Measurements from ENCODE around the gene NOS1AP.
A peak's percentile ranks its signal among the peaks of the same experiment; 100 is the strongest.

NOS1AP gene

DNA sequence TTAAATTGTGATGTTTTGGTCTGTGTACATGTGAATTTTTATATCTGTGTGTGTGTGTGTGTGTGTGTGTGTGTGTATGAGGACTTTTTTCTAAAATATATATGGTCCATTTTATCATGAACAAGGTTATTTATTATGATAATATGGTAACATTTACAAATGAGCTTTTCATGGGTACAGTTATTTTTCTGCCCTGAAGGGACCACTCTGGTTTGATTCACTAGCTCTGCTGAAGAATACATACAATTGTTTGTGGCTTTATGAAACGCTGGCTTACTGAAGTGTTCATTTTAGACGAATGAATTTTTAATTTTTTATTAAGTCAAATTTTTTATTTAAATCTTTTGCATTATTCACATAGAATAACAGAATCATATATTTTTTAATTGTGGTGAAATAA lies 235.2 kb downstream of the NOS1AP start:
- no peak for DNase-seq

DNA sequence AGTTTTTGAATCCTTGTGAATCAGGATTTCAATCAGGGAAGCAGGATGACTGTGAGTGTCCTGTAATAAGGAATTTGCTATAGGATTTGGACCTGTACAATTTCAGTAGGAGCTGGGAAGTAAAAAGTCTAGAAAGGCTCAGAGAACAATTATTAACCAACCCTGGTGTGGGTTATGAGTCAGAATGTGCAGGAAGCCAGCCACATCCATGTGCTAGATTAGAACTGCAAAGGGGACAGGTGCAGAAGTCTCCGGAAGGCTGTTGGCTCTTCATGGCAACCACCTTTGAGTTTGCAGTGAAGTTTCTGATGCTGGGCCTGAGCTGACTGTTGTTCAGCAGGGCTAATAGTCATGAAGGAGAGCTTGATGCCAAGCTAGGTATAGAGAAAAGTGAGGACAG lies 236.5 kb downstream of the NOS1AP start:
- no peak for DNase-seq

DNA sequence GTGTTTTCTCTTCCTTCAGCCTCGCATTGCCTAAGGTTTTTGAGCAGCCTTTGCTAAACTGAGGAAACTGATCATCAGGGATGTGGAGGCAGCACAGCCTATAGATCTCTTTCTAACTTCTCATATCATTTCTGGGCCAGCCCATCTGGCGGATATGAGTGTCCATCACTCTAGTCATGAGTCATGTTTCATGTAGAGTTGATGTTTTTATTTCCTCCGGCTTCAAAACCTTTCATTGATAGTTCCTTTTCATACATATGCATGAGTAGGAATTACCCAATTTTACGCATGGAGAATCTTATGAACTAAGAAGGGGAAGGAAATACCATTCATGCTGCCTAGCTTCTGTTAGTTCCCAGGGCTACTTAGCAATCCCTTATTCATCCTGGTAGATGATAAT lies 240.8 kb downstream of the NOS1AP start:
- DNase-seq: peak; percentile 80 to 82

DNA sequence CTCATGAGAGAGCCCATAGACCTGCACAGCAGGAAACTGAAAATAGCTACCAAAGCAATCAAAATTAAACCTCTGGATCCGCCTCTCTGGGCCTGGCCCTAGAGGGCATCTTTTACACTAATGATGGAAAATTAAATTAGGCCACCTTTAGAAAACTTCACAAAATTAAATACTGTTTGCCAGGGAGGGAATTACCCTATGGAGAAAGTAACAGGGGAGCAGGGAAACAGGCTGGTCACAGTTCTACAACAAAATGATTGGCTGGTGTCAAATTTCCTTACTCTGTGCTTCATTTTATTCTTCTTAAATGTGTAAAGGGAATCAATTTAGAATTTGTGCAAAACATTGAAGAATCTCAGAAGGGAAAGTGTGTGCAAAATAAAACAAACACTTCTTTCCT lies 244.7 kb downstream of the NOS1AP start:
- DNase-seq: no peak

DNA sequence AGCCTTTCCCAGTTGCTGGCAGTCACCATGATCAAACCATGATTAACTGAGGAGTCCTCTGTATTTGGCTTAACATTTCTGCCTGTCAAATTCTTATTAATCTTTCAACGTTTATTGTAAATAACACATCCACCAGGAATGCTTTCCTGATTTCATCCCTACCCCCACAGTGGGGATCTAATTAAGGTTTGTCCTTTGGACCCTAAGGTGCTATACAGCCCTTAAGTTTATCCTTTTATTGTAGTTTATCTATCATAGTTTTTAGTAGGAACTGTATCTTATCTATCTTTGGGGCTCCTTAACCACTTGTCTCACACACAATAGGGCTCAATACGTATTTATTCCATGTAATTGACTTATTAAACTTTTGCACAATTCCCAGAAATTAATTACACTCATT lies 246.2 kb downstream of the NOS1AP start:
- no peak for DNase-seq

DNA sequence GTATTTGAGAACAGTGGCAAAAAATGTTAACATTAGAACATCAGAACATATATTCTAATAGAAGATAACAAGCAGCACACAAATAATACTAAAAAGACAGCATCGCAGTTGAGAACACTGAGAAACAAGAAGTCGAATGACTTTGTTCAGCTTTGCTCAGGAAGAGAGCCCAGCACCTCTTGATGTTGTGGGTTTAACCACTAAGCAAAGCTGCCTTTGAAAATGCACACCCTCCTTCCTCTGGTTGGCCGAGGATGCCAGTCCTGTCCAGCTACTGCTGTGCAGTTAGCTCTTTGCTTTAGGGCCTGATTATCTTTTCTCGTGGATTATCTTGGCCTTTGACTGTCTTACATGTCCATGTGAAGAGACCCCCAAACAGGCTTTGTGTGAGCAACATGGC lies 246.7 kb downstream of the NOS1AP start:
- DNase-seq: no peak

DNA sequence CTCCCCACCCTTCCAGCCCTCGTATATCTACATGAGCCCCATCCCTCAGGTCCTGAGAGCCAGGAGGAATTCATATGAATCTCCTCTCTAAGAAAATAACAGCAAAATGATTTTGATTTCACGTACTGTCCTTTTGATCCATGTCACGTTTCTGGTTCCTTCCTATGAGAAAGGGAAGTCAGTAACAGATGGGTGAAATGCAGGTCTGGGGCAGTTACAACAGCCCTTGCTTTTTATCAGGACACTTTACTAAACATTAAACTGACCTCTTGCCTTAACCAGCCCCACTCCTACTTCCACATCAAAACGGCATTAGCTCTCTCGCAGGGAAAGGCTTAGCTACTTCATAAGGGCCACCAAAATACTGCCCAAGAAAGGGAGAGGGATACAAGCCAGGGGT lies 248.1 kb downstream of the NOS1AP start:
- DNase-seq: no peak

DNA sequence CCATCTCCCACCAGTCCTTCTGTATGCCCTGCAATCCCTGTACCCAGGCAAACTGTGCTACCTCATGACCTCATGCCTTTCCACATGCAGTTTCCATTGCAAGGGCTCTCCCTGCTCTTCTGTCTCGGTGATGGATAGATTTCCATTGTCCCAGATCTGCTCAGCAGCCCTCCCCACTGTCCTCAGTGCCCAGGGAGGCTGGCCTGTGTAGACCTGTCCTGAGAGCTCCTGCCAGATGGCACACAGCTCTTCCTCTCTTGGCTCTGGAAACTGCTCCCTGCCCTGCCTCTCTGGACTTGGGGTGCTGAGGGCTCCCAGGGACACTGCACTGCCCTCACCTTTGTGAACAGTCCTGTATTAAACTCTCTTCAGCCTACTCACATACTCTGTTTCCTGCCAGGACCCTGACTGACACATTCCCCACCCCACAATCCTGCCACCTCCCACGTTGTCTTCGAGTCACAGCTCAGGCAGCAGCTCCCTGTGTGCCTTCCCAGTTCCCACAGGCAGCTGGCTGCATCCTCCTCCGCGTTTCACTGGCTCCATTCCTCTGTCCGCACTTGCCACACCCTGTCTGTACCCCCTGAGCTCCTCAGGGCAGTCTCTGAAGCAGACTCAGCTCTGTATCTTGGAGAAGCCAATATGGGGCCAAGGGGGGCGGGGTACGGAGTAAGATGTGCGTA lies 250.1 kb downstream of the NOS1AP start:
- no peak for DNase-seq

DNA sequence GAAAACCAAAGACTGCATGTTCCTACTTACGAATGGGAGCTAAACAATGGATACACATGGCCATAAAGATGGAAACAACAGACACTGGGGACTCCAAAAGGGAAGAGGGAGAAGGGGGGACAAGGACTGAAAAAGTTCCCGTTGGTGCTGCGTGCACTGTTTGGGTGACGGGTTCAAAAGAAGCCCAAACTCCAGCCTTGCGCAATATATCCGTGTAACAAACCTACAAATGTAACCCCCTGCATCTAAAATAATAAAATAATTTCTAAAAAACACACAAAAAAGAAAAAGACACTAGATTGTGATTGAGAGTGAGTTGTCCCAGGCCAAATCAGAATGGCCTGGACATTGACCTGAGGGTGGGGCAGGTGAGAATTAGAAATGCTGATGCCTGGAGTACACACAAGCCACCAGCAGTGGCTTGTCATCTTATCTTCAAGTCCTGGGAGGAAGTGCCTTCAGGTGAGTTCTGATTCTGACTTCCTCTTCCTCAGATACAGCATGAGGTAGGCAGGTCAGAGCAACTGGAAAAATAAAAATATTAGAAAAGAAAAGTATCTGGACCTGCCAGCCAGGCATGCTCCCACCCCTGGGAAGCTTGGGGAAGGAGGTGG lies 252.4 kb downstream of the NOS1AP start:
- no peak for DNase-seq

DNA sequence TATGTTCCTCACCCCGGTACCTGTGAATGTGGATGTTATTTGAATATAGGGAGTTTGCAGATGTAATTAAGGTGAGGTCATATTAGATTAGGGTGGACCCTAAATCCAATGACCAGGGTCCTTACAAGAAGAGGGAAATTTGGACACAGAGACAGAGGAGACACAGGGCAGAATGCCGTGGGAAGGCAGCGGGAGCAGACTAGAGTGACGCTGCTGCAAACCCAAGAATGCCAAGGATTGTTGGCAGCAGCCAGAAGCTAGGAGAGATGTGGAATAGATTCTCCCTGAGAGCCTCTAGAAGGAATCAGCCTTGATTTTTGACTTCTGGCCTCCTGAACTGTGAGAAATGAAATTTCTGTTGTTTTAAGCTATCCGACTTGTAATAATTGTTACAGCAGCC lies 253.5 kb downstream of the NOS1AP start:
- no peak for DNase-seq

DNA sequence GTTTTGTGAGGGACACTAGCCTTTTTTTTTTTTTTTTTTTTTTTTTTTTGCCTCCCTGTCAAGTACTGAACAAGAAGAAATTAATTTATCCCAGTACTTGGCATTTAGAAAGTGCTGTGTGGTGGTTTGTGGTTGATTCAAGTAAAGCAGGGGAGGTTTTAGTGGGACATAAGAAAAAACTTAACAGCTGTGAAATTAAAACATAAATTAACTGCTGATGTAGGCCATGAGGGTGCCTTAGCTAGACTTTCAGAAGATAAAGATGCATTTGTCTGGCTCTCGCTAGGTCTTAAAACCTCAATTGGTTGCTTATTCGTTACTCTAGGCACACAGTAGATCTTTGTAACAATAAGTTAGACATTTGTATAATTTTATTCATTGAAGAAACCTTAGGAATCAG lies 254.9 kb downstream of the NOS1AP start:
- no peak for DNase-seq

DNA sequence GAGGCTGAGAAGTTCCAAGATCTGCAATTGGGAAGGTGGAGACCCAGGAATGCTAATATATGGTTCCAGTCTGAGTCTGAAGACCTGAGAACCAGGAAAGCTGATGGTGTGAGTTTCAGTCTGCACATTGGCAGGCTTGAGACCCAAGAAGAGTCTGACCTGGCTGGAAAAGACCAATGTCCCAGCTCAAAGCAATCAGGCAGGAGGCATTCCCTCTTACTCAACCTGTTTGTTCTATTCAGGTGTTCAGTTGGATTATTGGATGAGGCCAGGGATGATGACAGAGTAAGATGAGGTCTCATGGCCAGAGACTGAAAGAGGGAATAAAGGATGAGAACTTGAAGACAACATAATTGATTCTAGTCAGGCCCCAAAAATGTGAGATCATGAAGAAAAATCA lies 257.1 kb downstream of the NOS1AP start:
- DNase-seq: no peak

DNA sequence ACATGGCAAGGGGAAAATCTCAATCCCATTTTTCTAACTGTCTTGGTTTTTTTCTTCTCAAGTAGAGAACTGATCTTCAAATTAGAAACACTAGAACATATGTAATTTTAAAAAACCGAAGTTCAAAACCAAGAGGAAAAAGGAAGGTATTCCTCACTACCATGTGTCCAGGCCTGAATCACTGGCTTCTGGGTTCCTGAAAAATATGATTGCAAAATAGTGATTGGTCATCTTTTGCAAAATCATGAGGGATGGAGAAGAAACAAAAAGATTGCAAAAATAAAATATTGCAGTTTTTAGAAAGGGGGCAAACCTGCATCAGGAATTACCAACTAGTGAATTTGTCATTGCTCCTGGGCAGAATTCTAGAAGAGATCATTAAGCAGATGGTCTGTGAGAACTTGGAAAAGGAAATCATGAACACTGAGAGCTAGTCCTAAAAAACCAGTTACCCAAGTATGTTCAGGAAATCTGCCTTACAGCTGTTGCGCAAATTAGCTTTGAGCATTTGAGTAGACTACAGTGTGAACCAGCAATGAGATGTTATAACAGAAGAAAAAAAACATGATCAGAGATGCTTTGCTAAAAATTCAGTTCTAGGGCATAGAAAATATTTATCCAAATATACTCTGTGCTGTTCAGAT lies 257.8 kb downstream of the NOS1AP start:
- peak; percentile 87 to 89 for DNase-seq

DNA sequence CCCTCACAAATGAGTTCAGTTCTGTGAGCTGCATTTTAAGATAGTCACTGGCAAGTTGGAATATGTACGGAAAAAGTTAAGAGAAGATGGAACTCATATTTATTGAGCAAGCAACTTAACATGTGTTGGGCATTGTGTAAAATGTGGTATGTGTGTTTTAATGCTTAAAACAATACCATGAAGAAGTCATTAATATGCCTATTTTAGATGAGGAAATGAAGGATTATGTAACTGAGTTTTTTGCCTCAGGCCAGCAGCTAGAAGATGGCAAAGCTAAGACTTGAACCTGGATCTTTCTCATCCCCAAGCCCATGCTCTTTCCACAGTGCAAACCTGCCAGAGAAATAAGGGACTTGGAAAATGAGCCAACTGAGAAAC lies 258.3 kb downstream of the NOS1AP start:
- DNase-seq: peak; percentile 68 to 72

DNA sequence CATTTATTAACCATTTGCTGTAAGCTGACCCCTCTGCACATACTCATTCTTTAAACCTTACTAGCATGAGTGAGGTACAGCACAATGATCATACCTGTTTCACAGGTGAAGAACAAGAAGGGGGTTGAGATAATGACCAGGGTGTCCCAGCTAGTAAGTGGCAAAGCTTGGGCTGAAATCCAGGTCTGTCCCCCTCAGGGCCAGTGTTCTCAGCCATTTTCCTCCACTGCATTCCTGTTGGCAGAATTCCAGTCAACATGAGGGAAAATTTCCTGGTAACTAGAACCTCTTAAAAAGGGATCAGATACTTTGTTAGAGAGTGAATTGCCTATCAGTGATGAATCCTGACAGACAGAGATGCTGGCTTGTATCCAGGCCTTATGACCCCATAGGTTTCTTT lies 259.0 kb downstream of the NOS1AP start:
- DNase-seq: no peak

DNA sequence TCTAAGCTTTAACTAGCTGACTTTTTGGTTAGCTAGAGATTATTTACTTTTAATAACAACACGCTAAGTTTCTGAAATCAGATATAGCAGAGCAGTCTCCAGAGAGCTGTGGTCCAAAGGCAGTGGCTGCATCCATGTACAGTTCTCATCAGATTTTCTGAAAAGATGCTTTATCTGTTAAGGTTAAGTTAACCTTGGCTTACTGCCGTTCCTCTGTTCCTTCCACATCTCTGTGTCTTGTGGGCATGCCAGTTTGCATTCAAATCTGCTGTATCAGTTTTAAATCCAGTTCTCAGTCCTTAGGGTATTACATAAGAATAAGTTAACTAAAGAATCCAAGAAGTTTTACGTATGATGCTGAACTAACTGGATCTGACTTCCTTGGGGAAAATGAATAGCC lies 260.3 kb downstream of the NOS1AP start:
- no peak for DNase-seq

DNA sequence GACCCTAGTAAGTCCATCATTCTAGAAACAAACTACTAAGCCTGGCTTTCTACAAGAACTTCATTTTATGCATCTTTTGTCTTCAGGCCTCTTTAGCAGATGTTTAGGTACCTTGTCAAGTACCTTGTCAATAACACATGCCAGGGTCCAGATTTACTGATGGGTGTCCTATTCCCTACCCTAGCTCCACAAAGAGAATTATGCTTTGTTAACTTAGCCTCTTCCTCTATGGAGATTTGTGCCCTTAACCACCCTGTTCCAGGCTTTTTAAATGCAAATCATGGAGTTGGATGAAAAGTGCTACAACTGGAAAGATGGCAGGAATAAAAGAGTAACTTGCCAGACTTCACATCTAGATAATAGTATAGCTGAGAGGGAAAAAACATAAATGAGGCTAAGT lies 264.5 kb downstream of the NOS1AP start:
- no peak for DNase-seq

DNA sequence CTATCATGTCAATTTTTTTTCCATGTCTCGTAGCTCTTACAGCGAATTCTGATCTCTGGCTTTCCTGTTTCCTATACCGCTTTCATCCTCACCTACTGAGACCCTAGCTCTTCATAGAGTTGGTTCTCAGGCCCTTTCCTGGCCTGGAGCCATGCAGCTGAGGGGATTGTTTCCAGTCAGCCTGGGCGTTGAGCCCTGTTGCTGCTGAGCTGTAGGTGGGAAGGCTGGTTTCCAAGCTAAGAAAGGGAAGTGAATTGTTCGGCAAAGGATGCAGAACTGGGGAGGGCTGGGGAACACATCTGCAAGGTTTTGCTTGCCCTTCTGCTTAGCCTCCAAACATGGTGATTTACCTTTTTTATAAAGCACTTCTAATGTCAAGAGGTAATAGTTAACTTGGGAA lies 265.6 kb downstream of the NOS1AP start:
- peak; percentile 34 to 46 for DNase-seq

DNA sequence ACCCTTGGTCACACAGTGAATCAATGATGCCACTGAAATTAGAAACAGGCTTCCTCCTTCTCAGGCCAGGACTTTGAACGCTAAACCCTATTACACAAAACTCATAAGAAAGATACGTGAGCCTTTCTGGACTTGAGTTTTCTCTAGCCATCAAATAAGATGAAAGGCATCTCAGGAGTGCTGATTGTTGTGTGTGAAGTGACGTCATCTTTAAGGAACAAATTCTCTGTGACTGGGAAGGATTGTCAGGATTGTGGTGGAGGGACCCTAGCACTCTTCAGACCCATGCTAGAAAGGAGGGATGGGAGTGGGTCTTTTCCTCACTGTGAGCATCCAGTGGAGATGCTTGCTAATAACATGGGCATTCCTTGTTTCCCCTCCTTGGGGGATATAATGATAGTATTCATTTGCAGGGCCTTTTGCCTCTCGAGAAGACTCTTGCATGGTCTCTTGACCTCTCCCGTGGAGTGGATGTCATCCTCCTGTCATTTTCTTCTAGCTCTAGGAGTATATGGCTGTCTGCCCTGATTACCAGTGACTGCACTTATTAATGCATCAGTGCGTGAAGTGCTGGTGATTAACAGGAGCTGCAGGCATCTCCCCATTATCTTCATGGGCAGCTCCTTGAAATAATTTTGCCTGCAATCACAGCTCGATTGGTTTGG lies 267.3 kb downstream of the NOS1AP start:
- DNase-seq: no peak

DNA sequence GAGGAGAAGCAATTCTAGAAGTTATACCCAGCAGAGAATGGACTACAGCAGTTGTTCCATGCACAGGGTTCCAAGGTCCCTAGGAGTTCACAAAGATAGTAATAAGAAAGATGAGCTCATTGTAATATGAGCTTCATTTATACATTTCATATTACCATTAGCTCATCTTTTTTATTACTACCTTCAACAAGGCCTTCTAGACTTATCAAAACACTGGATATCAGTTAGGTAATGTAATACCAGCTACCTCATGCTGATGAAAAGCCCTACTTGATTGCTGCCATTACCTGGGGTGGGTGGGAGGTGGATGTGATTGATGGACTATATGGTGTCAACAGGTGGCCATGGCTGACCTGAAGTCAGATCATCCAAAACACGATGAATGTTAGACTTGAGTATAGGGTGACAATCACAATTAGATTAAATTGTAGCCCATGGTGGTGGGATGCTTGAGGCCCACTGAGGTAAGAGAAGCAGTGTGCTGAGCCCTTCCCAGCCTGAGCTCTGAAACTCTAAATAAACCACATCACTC lies 273.0 kb downstream of the NOS1AP start:
- no peak for DNase-seq

DNA sequence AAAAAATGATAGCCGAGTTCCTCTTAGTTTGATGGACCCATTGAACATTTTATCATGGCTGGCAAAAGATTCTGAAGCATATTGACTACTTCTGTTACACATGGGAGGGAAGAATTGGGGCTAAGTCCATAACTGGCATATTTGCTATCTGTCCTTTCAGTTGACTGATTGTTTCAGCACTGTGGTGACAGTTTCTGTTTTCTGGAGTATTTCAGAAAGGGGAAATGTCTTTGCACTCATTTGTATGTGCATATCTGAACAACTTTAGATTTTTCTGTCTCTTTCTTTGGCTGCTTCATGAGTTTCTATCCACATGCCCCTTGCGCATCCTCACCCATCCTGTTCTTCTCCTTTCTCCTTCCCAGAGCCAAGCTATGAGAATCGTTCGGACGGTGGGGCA lies 274.0 kb downstream of the NOS1AP start:
- no peak for DNase-seq

DNA sequence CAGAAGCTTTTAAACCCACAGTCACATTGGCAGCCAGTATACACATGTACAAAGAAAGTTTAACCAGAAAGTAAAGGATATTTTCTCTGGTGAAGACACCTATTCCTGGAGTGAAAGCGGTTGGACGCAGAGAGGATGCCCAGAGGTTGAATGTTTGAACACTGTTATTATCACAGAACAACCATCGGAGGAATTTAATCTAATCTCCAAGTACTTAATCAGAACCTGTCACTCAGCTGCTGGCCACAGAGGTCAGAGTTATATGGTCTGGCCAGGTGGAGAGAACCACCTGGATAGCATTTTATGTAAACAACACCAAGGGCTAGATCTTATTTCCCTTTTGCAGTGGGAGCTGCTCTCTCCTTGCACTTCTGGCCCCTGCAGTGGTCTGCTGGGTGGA lies 277.8 kb downstream of the NOS1AP start:
- DNase-seq: no peak

DNA sequence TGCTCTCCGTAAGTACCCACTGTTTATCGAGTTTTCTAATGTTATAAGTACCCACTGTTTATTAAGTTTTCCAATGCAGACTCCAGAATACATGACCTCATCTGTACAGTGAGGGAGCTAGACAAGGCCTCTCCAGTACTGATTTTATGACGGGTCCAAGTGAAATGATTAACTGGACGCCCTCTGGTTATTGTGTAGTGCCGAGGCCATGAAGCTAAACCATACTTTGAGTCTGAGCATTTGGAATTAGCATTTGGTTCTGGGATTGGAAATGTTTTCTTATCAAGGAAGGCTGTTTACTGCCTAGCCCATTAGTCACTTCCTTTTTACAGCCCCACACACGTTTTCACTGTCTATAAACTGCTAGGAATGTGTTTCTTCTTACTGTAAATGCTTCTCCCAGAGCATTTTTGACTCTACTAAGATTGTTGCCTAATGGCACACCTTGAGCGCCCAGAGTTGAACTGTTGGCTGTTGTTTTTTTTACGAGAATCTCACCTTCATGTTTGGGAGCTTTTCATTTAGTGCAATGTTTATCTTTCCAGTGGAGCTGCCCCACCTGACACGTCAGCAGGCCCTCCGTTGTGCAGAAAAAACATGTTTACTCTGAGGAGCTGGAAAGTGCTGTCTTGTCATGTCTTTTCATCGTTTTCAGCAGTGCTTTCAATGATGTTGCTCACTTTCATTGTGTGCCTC lies 280.3 kb downstream of the NOS1AP start:
- DNase-seq: no peak

Measured in inflammatory macrophage treated with lipopolysaccharide for 1 hour (primary cell).